Fibroblast of skin of back (primary cell): ENCODE results near the gene RNF223.
"Not testable (repeated sequence)": the region's sequence is repeated elsewhere in the genome, so short reads cannot be mapped to it uniquely, and the experiment has no call there.

ENCODE experiments used
- DNase-seq: peaks from one replicate; pipeline ENCODE4 v3.0.0-alpha.2; 2013

RNF223 gene

GRCh38 chr1:1058921-1059493, 15.1 kb downstream of the RNF223 start:
- peak; percentile 30 for DNase-seq

- no peak for DNase-seq
Measured at GRCh38 chr1:1058088-1058905, 15.8 kb downstream of the RNF223 start.

- DNase-seq: not testable (repeated sequence)
Measured at GRCh38 chr1:1057769-1058087, 16.4 kb downstream of the RNF223 start.

GRCh38 chr1:1055841-1056736, 18.0 kb downstream of the RNF223 start:
- no peak for DNase-seq

- DNase-seq: no peak
Measured at GRCh38 chr1:1054971-1055370, 19.1 kb downstream of the RNF223 start.

- no peak for DNase-seq
Measured at GRCh38 chr1:1054099-1054700, 19.9 kb downstream of the RNF223 start.

GRCh38 chr1:1053682-1054081, 20.4 kb downstream of the RNF223 start:
- DNase-seq: no peak

- no peak for DNase-seq
Measured at GRCh38 chr1:1053022-1053421, 21.1 kb downstream of the RNF223 start.

GRCh38 chr1:1052003-1052840, 21.9 kb downstream of the RNF223 start:
- DNase-seq: no peak

- DNase-seq: no peak
Measured at GRCh38 chr1:1051127-1051810, 22.8 kb downstream of the RNF223 start.

- DNase-seq: no peak
Measured at GRCh38 chr1:1050577-1051052, 23.5 kb downstream of the RNF223 start.

- no peak for DNase-seq
Measured at GRCh38 chr1:1049318-1050165, 24.6 kb downstream of the RNF223 start.

- no peak for DNase-seq
Measured at GRCh38 chr1:1048765-1049164, 25.3 kb downstream of the RNF223 start.

- DNase-seq: no peak
Measured at GRCh38 chr1:1047963-1048362, 26.1 kb downstream of the RNF223 start.

GRCh38 chr1:1047407-1047806, 26.7 kb downstream of the RNF223 start:
- DNase-seq: no peak

GRCh38 chr1:1046767-1047166, 27.3 kb downstream of the RNF223 start:
- DNase-seq: no peak

- no peak for DNase-seq
Measured at GRCh38 chr1:1046243-1046642, 27.9 kb downstream of the RNF223 start.

GRCh38 chr1:1045129-1045528, 29.0 kb downstream of the RNF223 start:
- DNase-seq: no peak

GRCh38 chr1:1044455-1045078, 29.5 kb downstream of the RNF223 start:
- DNase-seq: no peak

GRCh38 chr1:1043921-1044320, 30.2 kb downstream of the RNF223 start:
- DNase-seq: no peak
